Measurements from ENCODE around the gene ADARB2.

Gene ADARB2

GRCh38 chr10:1420661-1421362 is 316.5 kb downstream of the ADARB2 start:
- no peaks in the 10 kb centered on the region for H3K27me3 ChIP-seq (ENCODE audit: insufficient read depth, poor library complexity, severe bottlenecking)
- H3K27ac ChIP-seq (replicated peaks) = no peak overlapping the region
- peak; percentile 11 to 37 for DNase-seq (ENCODE audit: low read depth in 1 of 2, low spot score in 1 of 2)
- H3K4me3 ChIP-seq (replicated peaks; ENCODE audit: insufficient read depth, low read length) = no peak overlapping the region
- TF ChIP-seq CTCF (IDR thresholded peaks at IDR 0.05; ENCODE audit: insufficient read depth, low read length) = peak; percentile 12
- TF ChIP-seq GABPA (IDR thresholded peaks at IDR 0.05; ENCODE audit: low read depth) = no peak

- Histone ChIP-seq H3K27me3 (ENCODE audit: insufficient read depth, poor library complexity, severe bottlenecking) (no peaks in the 10 kb centered on the region), H3K27ac (replicated peaks) (no peak overlapping the region)
- TF ChIP-seq GABPA (IDR thresholded peaks at IDR 0.05; ENCODE audit: low read depth) (no peak), REST (IDR thresholded peaks at IDR 0.05; ENCODE audit: insufficient replicate concordance, low read depth) (no peak), POLR2AphosphoS5 (IDR thresholded peaks at IDR 0.05; ENCODE audit: low read depth) (no peak), CTCF (IDR thresholded peaks at IDR 0.05; ENCODE audit: insufficient read depth, low read length) (no peak), SPI1 (IDR thresholded peaks at IDR 0.05; ENCODE audit: borderline replicate concordance, low read depth) (no peak)
Measured at GRCh38 chr10:1419796-1420610, 317.3 kb downstream of the ADARB2 start.

GRCh38 chr10:1418031-1418550 is 319.2 kb downstream of the ADARB2 start:
- H3K27me3 ChIP-seq (ENCODE audit: insufficient read depth, poor library complexity, severe bottlenecking) = no peaks in the 10 kb centered on the region
- DNase-seq (ENCODE audit: low read depth in 1 of 2, low spot score in 1 of 2) = no peak
- H3K4me3 ChIP-seq (replicated peaks; ENCODE audit: insufficient read depth, low read length) = no peak overlapping the region
- H3K27ac ChIP-seq (replicated peaks) = no peak overlapping the region
- TF ChIP-seq POLR2AphosphoS5 (IDR thresholded peaks at IDR 0.05; ENCODE audit: low read depth) = no peak
- TF ChIP-seq GABPA (IDR thresholded peaks at IDR 0.05; ENCODE audit: low read depth) = no peak
- no peak for TF ChIP-seq REST (IDR thresholded peaks at IDR 0.05; ENCODE audit: insufficient replicate concordance, low read depth)
- TF ChIP-seq CTCF (IDR thresholded peaks at IDR 0.05; ENCODE audit: insufficient read depth, low read length) = no peak
- TF ChIP-seq SPI1 (IDR thresholded peaks at IDR 0.05; ENCODE audit: borderline replicate concordance, low read depth) = no peak

More at GRCh38 chr10:1419796-1420610, 317.3 kb downstream of the ADARB2 start:
- H3K4me3 ChIP-seq (replicated peaks; ENCODE audit: insufficient read depth, low read length) = no peak overlapping the region
- DNase-seq (ENCODE audit: low read depth in 1 of 2, low spot score in 1 of 2) = no peak

Data from HL-60 (cell line).